K562 (cell line): ENCODE results near the gene TAGLN3. TPM values are rescaled to one million over a fixed set of nuclear protein-coding genes. Genes with fewer than 3 reads are reported as not detected.

Source experiments
- CEBPG ChIP-seq, 3 experiments: fragments of 200-800 bp in 1 of 3; sonication (Bioruptor generic) in 1 of 3; sonication (generic) in 1 of 3; formaldehyde crosslinking in 1 of 3; IDR thresholded peaks in 2 of 3; conservative IDR thresholded peaks in 1 of 3; 2 replicates each; pipeline versions ENCODE4 v1.6.1 to v1.8.0; 2016 to 2022; ENCODE audit warnings: missing compliant biosample characterization in 2 of 3, missing genetic modification characterization in 2 of 3, mild to moderate bottlenecking in 1 of 3, missing genetic modification reagents in 1 of 3
- ESRRB ChIP-seq: fragments of 250-450 bp; sonication (Bioruptor Pico); IDR thresholded peaks from 2 replicates; pipeline ENCODE4 v1.5.0; 2020; ENCODE audit warnings: mild to moderate bottlenecking, moderate library complexity, borderline replicate concordance
- MYBL2 ChIP-seq, 2 experiments: fragments of 450-650 bp in 1 of 2; sonication (generic) in 1 of 2; formaldehyde crosslinking in 1 of 2; IDR thresholded peaks; 2 replicates each; pipeline versions ENCODE4 v1.6.1 to v1.8.1; 2017 to 2022; ENCODE audit warnings: borderline replicate concordance in 1 of 2, inconsistent platforms in 1 of 2, low read depth in 1 of 2, mild to moderate bottlenecking in 1 of 2, missing genetic modification reagents in 1 of 2, moderate library complexity in 1 of 2
- MYNN ChIP-seq, 2 experiments: sonication (generic); formaldehyde crosslinking in 1 of 2; IDR thresholded peaks; 2 replicates each; pipeline versions ENCODE4 v1.5.0 to v1.6.1; 2016 to 2020; ENCODE audit warnings: antibody characterized with exemption in 1 of 2, missing genetic modification reagents in 1 of 2
- PURB ChIP-seq: sonication (generic); formaldehyde crosslinking; IDR thresholded peaks from 2 replicates; pipeline ENCODE4 v1.9.0; 2021; ENCODE audit warnings: low read depth, mild to moderate bottlenecking, missing genetic modification reagents
- WHSC1 ChIP-seq: IDR thresholded peaks from one replicate; pipeline ENCODE4 v1.6.1; 2012; ENCODE audit warnings: low read length, control low read depth, inconsistent platforms
- polyA plus RNA-seq, 8 experiments: library from polyadenylated mRNA; depleted of rRNA in 4 of 8; stranded (reverse) in 5 of 8; unstranded in 3 of 8; fragments of >200 nt; fragmentation: Nextera tagmentation in 2 of 8; fragmentation: Illumina TruSeq in 1 of 8; extraction: Ambion mirVana in 2 of 8; extraction: Trizol in 1 of 8; gene quantifications; 2 replicates each; pipeline versions ENCODE4 v1.2.1 to v1.2.3, GENCODE V29; 2011 to 2014; ENCODE audit warnings: inconsistent platforms in 1 of 8, missing spikeins in 1 of 8
- total RNA-seq, 7 experiments: library from RNA; depleted of rRNA in 6 of 7; stranded (reverse); fragments of >200 nt in 6 of 7; fragmentation: Illumina TruSeq in 2 of 7; extraction: Trizol in 2 of 7; gene quantifications; 2 replicates each; pipeline versions ENCODE4 v1.2.1 to v1.2.3, GENCODE V29; 2011 to 2021; ENCODE audit warnings: low replicate concordance in 1 of 7
- TF ChIP-seq, protein P1 (sequence below): fragments of 250-450 bp; sonication (Bioruptor Pico); IDR thresholded peaks from 2 replicates; pipeline ENCODE4 v1.4.0; 2020

TAGLN3 gene
- total and polyA plus RNA-seq, 9 of the 15 experiments (the other 6 are each of a cell fraction or from before 2014, with no cell fraction given) = 0.06 TPM; not detected in 7

DNA sequence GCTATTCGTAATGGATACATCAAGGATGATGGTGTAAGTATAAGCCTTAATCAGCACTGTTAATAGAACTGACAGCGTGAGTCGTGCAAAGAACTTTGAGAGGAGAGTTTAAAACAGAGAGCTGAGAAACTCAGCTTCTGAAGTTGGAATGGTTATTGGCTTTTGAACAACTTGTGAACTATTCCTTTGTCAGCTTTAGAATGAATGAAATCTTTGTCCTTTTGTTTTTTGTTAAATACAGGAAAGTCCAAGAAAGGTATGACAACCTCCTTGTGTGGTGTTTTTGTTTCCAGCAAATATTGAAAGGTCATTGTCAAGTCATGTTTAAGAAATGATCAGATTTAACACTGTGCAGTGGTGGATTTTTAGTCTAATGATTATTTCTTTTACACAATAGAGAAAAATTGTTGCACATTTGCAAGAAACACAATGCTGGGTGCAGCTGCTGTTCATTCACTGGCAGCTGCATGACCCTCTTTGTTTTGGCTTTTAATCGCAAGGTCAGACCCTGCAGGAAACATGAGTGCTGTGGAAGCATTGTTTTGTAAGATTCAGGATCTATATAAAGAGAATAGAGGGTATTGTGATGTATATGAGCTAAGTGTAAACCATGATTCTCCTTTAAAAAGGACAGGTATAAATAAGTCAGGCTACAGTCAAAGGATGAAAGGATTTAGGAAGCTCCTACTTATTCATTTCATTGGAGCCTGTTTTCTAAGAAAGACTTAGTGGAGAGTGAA, 41.6 kb upstream of the TAGLN3 start (continued):
- no peak for TF ChIP-seq MYBL2 (IDR thresholded peaks at IDR 0.05; ENCODE audit: low read depth)
- TF ChIP-seq MYBL2 (CRISPR knock-in tag; IDR thresholded peaks at IDR 0.05; ENCODE audit: borderline replicate concordance) = no peak
- TF ChIP-seq WHSC1 = no peak
- TF ChIP-seq CEBPG (CRISPR knock-in tag; IDR thresholded peaks at IDR 0.05) = no peak
- TF ChIP-seq CEBPG (tag; conservative IDR thresholded peaks at IDR 0.05 in 1 of 2, IDR thresholded peaks at IDR 0.05 in 1 of 2) = no peak
- TF ChIP-seq PURB (CRISPR knock-in tag) = no peak
- TF ChIP-seq, protein P1, sequence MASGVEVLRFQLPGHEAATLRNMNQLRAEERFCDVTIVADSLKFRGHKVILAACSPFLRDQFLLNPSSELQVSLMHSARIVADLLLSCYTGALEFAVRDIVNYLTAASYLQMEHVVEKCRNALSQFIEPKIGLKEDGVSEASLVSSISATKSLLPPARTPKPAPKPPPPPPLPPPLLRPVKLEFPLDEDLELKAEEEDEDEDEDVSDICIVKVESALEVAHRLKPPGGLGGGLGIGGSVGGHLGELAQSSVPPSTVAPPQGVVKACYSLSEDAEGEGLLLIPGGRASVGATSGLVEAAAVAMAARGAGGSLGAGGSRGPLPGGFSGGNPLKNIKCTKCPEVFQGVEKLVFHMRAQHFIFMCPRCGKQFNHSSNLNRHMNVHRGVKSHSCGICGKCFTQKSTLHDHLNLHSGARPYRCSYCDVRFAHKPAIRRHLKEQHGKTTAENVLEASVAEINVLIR (CRISPR knock-in tag) = no peak
- no peak for TF ChIP-seq ESRRB (CRISPR knock-in tag)
- TF ChIP-seq MYNN (IDR thresholded peaks at IDR 0.05) = no peak
- TF ChIP-seq MYNN (CRISPR knock-in tag; IDR thresholded peaks at IDR 0.05) = no peak
